Gastroesophageal sphincter (tissue), 3 donors: ENCODE results near the gene MYO1B.

Experiments used
- EP300 ChIP-seq: sonication (generic); formaldehyde crosslinking; IDR thresholded peaks from one replicate; pipeline ENCODE4 v1.6.1; 2017; ENCODE audit warnings: antibody characterized with exemption, mild to moderate bottlenecking
- TF ChIP-seq, protein P1 (sequence below), 4 experiments: fragments of 200-600 bp in 2 of 4; fragments of 450-650 bp in 2 of 4; sonication (generic) in 1 of 4; IDR thresholded peaks; one replicate each; pipeline ENCODE4 v1.5.1; 2017 to 2019; ENCODE audit warnings: antibody characterized with exemption in 4 of 4, mild to moderate bottlenecking in 2 of 4, moderate library complexity in 2 of 4

- TF ChIP-seq, protein P1, sequence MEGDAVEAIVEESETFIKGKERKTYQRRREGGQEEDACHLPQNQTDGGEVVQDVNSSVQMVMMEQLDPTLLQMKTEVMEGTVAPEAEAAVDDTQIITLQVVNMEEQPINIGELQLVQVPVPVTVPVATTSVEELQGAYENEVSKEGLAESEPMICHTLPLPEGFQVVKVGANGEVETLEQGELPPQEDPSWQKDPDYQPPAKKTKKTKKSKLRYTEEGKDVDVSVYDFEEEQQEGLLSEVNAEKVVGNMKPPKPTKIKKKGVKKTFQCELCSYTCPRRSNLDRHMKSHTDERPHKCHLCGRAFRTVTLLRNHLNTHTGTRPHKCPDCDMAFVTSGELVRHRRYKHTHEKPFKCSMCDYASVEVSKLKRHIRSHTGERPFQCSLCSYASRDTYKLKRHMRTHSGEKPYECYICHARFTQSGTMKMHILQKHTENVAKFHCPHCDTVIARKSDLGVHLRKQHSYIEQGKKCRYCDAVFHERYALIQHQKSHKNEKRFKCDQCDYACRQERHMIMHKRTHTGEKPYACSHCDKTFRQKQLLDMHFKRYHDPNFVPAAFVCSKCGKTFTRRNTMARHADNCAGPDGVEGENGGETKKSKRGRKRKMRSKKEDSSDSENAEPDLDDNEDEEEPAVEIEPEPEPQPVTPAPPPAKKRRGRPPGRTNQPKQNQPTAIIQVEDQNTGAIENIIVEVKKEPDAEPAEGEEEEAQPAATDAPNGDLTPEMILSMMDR (IDR thresholded peaks at IDR 0.05) = no peak
- no peak for TF ChIP-seq EP300
These were observed 113.9 kb downstream of the MYO1B start for GRCh38 chr2:191359133-191359532.
